Mesenchymal stem cell (in vitro differentiated cells and primary cell): ENCODE data around the gene PPP1CC. TPM values are rescaled to one million over a fixed set of nuclear protein-coding genes. Genes with fewer than 3 reads are reported as not detected.

Source experiments
- DNase-seq: peaks from one replicate; pipeline ENCODE4 v3.0.0-alpha.2; 2013
- H2AFZ ChIP-seq: one replicate; pipeline ENCODE4 v1.6.1; 2013; ENCODE audit warnings: low read depth, mild to moderate bottlenecking, control low read depth, inconsistent platforms, low read length, moderate library complexity
- H2AK5ac ChIP-seq: 2 replicates; pipeline ENCODE4 v1.6.1; 2013; ENCODE audit warnings: low read length, moderate library complexity, mild to moderate bottlenecking, inconsistent platforms; ENCODE audit not compliant: severe bottlenecking
- H2BK120ac ChIP-seq: one replicate; pipeline ENCODE4 v1.6.1; 2013; ENCODE audit warnings: low read depth, mild to moderate bottlenecking, inconsistent platforms, low read length, moderate library complexity
- H2BK12ac ChIP-seq, 2 experiments: one replicate each; pipeline ENCODE4 v1.6.1; 2013; ENCODE audit warnings: inconsistent platforms in 2 of 2, low read length in 2 of 2, mild to moderate bottlenecking in 2 of 2, moderate library complexity in 2 of 2, control low read depth in 1 of 2
- H2BK15ac ChIP-seq: one replicate; pipeline ENCODE4 v1.6.1; 2013; ENCODE audit warnings: mild to moderate bottlenecking, low read depth, inconsistent platforms; ENCODE audit not compliant: poor library complexity, severe bottlenecking
- H2BK5ac ChIP-seq: 2 replicates; pipeline ENCODE4 v1.6.1; 2013; ENCODE audit warnings: low read depth, mild to moderate bottlenecking, low read length, control low read depth, inconsistent platforms; ENCODE audit not compliant: poor library complexity, severe bottlenecking
- H3K14ac ChIP-seq, 2 experiments: one replicate each; pipeline ENCODE4 v1.6.1; 2013; ENCODE audit warnings: inconsistent platforms in 2 of 2, low read length in 2 of 2, control low read depth in 1 of 2, mild to moderate bottlenecking in 1 of 2, moderate library complexity in 1 of 2
- H3K18ac ChIP-seq, 2 experiments: one replicate each; pipeline ENCODE4 v1.6.1; 2013; ENCODE audit warnings: inconsistent platforms in 2 of 2, low read length in 2 of 2, control low read depth in 1 of 2, low read depth in 1 of 2, mild to moderate bottlenecking in 1 of 2
- H3K23ac ChIP-seq, 2 experiments: one replicate each; pipeline ENCODE4 v1.6.1; 2013; ENCODE audit warnings: inconsistent platforms in 2 of 2, low read length in 2 of 2, mild to moderate bottlenecking in 2 of 2, moderate library complexity in 2 of 2, control low read depth in 1 of 2
- H3K27ac ChIP-seq: 2 replicates; pipeline ENCODE4 v1.5.1; 2013; ENCODE audit warnings: mild to moderate bottlenecking, moderate library complexity, low read length, control low read depth, inconsistent platforms; ENCODE audit not compliant: poor library complexity, severe bottlenecking
- H3K27me3 ChIP-seq, 2 experiments: 2 replicates each; pipeline versions ENCODE4 v1.6.1 to v1.7.0; 2013; ENCODE audit warnings: low read length in 2 of 2, mild to moderate bottlenecking in 2 of 2, moderate library complexity in 2 of 2, control low read depth in 1 of 2, inconsistent platforms in 1 of 2; ENCODE audit not compliant: control insufficient read depth in 1 of 2, insufficient read depth in 1 of 2
- H3K36me3 ChIP-seq, 2 experiments: 2 replicates each; pipeline versions ENCODE4 v1.6.1 to v1.7.0; 2013; ENCODE audit warnings: low read length in 2 of 2, control low read depth in 1 of 2, inconsistent platforms in 1 of 2, low read depth in 1 of 2, mild to moderate bottlenecking in 1 of 2; ENCODE audit not compliant: insufficient read depth in 2 of 2, control insufficient read depth in 1 of 2
- H3K4ac ChIP-seq, 2 experiments: one replicate each; pipeline ENCODE4 v1.6.1; 2013; ENCODE audit warnings: inconsistent platforms in 2 of 2, low read length in 2 of 2, mild to moderate bottlenecking in 2 of 2, moderate library complexity in 2 of 2, control low read depth in 1 of 2, low read depth in 1 of 2
- H3K4me1 ChIP-seq: 2 replicates; pipeline ENCODE4 v1.6.1; 2013; ENCODE audit warnings: low read depth, low read length, control low read depth; ENCODE audit not compliant: control insufficient read depth, insufficient read depth
- H3K4me2 ChIP-seq: 2 replicates; pipeline ENCODE4 v1.6.1; 2013; ENCODE audit warnings: low read length, mild to moderate bottlenecking, inconsistent platforms; ENCODE audit not compliant: poor library complexity, severe bottlenecking
- H3K4me3 ChIP-seq, 2 experiments: 2 replicates each; pipeline versions ENCODE4 v1.5.1 to v1.7.0; 2013; ENCODE audit warnings: low read length in 2 of 2, mild to moderate bottlenecking in 2 of 2, control low read depth in 1 of 2, low read depth in 1 of 2; ENCODE audit not compliant: insufficient read depth in 1 of 2
- H3K79me1 ChIP-seq: replicated peaks from 2 replicates; pipeline ENCODE4 v1.6.1; 2013; ENCODE audit warnings: mild to moderate bottlenecking, control low read depth, low read length, inconsistent platforms; ENCODE audit not compliant: poor library complexity, severe bottlenecking
- H3K9ac ChIP-seq: 2 replicates; pipeline ENCODE4 v1.7.0; 2013; ENCODE audit warnings: mild to moderate bottlenecking, low read length, moderate library complexity
- H3K9me3 ChIP-seq: 2 replicates; pipeline ENCODE4 v1.7.0; 2013; ENCODE audit warnings: mild to moderate bottlenecking, low read length; ENCODE audit not compliant: control insufficient read depth
- H4K8ac ChIP-seq: one replicate; pipeline ENCODE4 v1.6.1; 2013; ENCODE audit warnings: inconsistent platforms, mild to moderate bottlenecking, low read length, moderate library complexity
- H4K91ac ChIP-seq: one replicate; pipeline ENCODE4 v1.6.1; 2013; ENCODE audit warnings: mild to moderate bottlenecking, low read length, inconsistent platforms
- WGBS: methylation state at CpG from one replicate; pipeline ENCODE4 v1.1.7; 2013; ENCODE audit warnings: mixed read lengths; 5-methylcytosine and 5-hydroxymethylcytosine counted together
- polyA plus RNA-seq, 2 experiments: library from polyadenylated mRNA; stranded (reverse); fragments of 200-250 nt; gene quantifications; one replicate each; pipeline ENCODE4 v1.2.3, GENCODE V29; 2013

PPP1CC gene
- 121 TPM for polyA plus RNA-seq (2013, experiment 1 of 2)
- polyA plus RNA-seq (2013, experiment 2 of 2): 123 TPM

- Histone ChIP-seq H4K91ac (peak within 1 kb of the TSS; percentile 99), H3K23ac (no peak within 1 kb of the TSS), H2BK12ac (peak within 1 kb of the TSS in 1 of 2 experiments; percentile 84), H3K4me3 (peak within 1 kb of the TSS; percentile 94 to 99), H2BK15ac (peak within 1 kb of the TSS; percentile 95), H2AK5ac (no peak within 1 kb of the TSS), H3K14ac (peak within 1 kb of the TSS; percentile 95 to 96), H2BK5ac (peak within 1 kb of the TSS; percentile 94), H2BK120ac (peak within 1 kb of the TSS; percentile 91), H4K8ac (peak within 1 kb of the TSS; percentile 97), H3K18ac (peak within 1 kb of the TSS; percentile 100), H3K9me3 (no peaks in the 10 kb centered on the region), H3K36me3 (peaks cover 0 to 2% of the 10 kb centered on the region in 2 experiments), H2AFZ (peak within 1 kb of the TSS; percentile 90), H3K27ac (peak within 1 kb of the TSS; percentile 43), H3K79me1 (peaks cover 4% of the 10 kb centered on the region), H3K4ac (peak within 1 kb of the TSS; percentile 82 to 100), H3K4me2 (peak within 1 kb of the TSS; percentile 95), H3K9ac (peak within 1 kb of the TSS; percentile 92), H3K4me1 (peaks cover 17% of the 10 kb centered on the region), H3K27me3 (no peaks in the 10 kb centered on the region)
- peak; percentile 96 for DNase-seq
- 3% methylated on average over 52 of the region's 63 CpGs for WGBS
Observed at GRCh38 chr12:110742718-110743570, at the start of gene PPP1CC. TSS of gene PPP1CC (minus strand) at chr12:110742891. CDS start at chr12:110742707, 184 bp downstream.

- Histone ChIP-seq H3K36me3 (no peaks in the 10 kb centered on the region), H2AFZ (no peak overlapping the region), H3K27ac (no peak overlapping the region), H4K8ac (no peak overlapping the region), H2BK12ac (no peak overlapping the region), H3K4me2 (no peak overlapping the region), H3K4ac (no peak overlapping the region), H3K18ac (no peak overlapping the region), H3K9me3 (no peaks in the 10 kb centered on the region), H3K4me3 (no peak overlapping the region), H3K79me1 (no peaks in the 10 kb centered on the region), H2AK5ac (no peak overlapping the region), H4K91ac (no peak overlapping the region), H3K14ac (no peak overlapping the region), H2BK120ac (no peak overlapping the region), H3K9ac (no peak overlapping the region), H3K27me3 (no peaks in the 10 kb centered on the region), H2BK15ac (no peak overlapping the region), H3K4me1 (peaks cover 3% of the 10 kb centered on the region), H3K23ac (no peak overlapping the region), H2BK5ac (no peak overlapping the region)
- no peak for DNase-seq
- WGBS: 89% methylated on average over 3 of the region's 3 CpGs
Observed at GRCh38 chr12:110791589-110791988, 48.9 kb upstream of the PPP1CC start.

- Histone ChIP-seq H3K36me3 (no peaks in the 10 kb centered on the region), H3K9me3 (no peaks in the 10 kb centered on the region), H3K4me1 (peaks cover 3% of the 10 kb centered on the region), H3K4me3 (no peak overlapping the region), H3K27me3 (peaks cover 0 to 4% of the 10 kb centered on the region in 2 experiments), H4K91ac (no peak overlapping the region), H3K4ac (no peak overlapping the region), H3K14ac (no peak overlapping the region), H3K9ac (peak overlapping the region; percentile 35), H2BK15ac (no peak overlapping the region), H3K79me1 (no peaks in the 10 kb centered on the region), H2AK5ac (no peak overlapping the region), H3K23ac (no peak overlapping the region), H3K18ac (no peak overlapping the region), H3K27ac (no peak overlapping the region), H2BK120ac (no peak overlapping the region), H2BK5ac (no peak overlapping the region), H2AFZ (no peak overlapping the region), H2BK12ac (no peak overlapping the region), H4K8ac (no peak overlapping the region), H3K4me2 (no peak overlapping the region)
- WGBS: 96% methylated on average over 1 of the region's 1 CpG
- peak; percentile 66 for DNase-seq
Observed at GRCh38 chr12:110790301-110790700, 47.6 kb upstream of the PPP1CC start.

GRCh38 chr12:110786012-110786411, 43.3 kb upstream of the PPP1CC start:
- no peak overlapping the region for H2AFZ ChIP-seq
- 84% methylated on average over 7 of the region's 7 CpGs for WGBS

More at GRCh38 chr12:110786012-110786411, 43.3 kb upstream of the PPP1CC start:
- Histone ChIP-seq H4K8ac (no peak overlapping the region), H3K9ac (no peak overlapping the region), H3K27ac (no peak overlapping the region), H3K23ac (no peak overlapping the region), H3K4me1 (no peaks in the 10 kb centered on the region), H3K4ac (no peak overlapping the region), H3K36me3 (no peaks in the 10 kb centered on the region), H3K14ac (peak overlapping the region in 1 of 2 experiments; percentile 77), H2BK120ac (no peak overlapping the region), H4K91ac (no peak overlapping the region), H3K27me3 (peaks cover 4 to 17% of the 10 kb centered on the region in 2 experiments), H2BK12ac (no peak overlapping the region), H2BK15ac (no peak overlapping the region), H3K4me2 (no peak overlapping the region), H3K18ac (no peak overlapping the region), H2AK5ac (no peak overlapping the region), H3K79me1 (no peaks in the 10 kb centered on the region), H3K4me3 (no peak overlapping the region), H3K9me3 (no peaks in the 10 kb centered on the region), H2BK5ac (no peak overlapping the region)
- DNase-seq: no peak
